SK-N-SH (cell line): ENCODE measurements around the gene PEDS1.

Source experiments
- GABPA ChIP-seq: IDR thresholded peaks from 2 replicates; pipeline ENCODE4 v1.4.0; 2012; ENCODE audit warnings: low read depth, mild to moderate bottlenecking
- POLR2AphosphoS5 ChIP-seq: IDR thresholded peaks from 2 replicates; pipeline ENCODE4 v1.6.1; 2012; ENCODE audit warnings: low read depth, low read length
- TF ChIP-seq, protein P1 (sequence below): fragments of 200-600 bp; sonication (generic); IDR thresholded peaks from 2 replicates; pipeline ENCODE4 v1.6.1; 2017; ENCODE audit warnings: antibody characterized with exemption, mild to moderate bottlenecking, moderate library complexity
- TF ChIP-seq, protein P2 (sequence below): IDR thresholded peaks from 2 replicates; pipeline ENCODE4 v1.4.0; 2012; ENCODE audit warnings: low read depth
- TF ChIP-seq, protein P3 (sequence below): IDR thresholded peaks from 2 replicates; pipeline ENCODE4 v1.6.1; 2012; ENCODE audit warnings: mild to moderate bottlenecking, low read depth, low read length, moderate library complexity

DNA sequence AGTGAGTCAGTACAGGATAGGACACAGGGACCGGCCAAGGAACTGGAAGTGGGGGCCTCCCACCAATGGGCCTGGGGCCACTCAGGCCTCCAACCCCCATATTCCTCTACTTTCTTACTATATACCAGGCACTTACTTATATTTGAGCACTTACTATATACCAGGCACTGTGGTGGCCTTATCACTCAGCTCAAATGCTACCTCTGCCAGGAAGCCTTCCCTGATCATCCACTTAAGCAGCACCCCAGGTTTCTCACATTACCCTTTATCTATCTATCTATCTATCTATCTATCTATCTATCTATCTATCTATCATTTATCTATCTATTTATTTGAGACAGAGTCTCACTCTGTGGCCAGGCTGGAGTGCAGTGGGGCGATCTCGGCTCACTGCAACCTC lies 28.2 kb downstream of the PEDS1 start:
- TF ChIP-seq, protein P1, sequence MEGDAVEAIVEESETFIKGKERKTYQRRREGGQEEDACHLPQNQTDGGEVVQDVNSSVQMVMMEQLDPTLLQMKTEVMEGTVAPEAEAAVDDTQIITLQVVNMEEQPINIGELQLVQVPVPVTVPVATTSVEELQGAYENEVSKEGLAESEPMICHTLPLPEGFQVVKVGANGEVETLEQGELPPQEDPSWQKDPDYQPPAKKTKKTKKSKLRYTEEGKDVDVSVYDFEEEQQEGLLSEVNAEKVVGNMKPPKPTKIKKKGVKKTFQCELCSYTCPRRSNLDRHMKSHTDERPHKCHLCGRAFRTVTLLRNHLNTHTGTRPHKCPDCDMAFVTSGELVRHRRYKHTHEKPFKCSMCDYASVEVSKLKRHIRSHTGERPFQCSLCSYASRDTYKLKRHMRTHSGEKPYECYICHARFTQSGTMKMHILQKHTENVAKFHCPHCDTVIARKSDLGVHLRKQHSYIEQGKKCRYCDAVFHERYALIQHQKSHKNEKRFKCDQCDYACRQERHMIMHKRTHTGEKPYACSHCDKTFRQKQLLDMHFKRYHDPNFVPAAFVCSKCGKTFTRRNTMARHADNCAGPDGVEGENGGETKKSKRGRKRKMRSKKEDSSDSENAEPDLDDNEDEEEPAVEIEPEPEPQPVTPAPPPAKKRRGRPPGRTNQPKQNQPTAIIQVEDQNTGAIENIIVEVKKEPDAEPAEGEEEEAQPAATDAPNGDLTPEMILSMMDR = no peak
- TF ChIP-seq, protein P2, sequence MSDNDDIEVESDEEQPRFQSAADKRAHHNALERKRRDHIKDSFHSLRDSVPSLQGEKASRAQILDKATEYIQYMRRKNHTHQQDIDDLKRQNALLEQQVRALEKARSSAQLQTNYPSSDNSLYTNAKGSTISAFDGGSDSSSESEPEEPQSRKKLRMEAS = no peak
- no peak for TF ChIP-seq GABPA
- TF ChIP-seq, protein P3, sequence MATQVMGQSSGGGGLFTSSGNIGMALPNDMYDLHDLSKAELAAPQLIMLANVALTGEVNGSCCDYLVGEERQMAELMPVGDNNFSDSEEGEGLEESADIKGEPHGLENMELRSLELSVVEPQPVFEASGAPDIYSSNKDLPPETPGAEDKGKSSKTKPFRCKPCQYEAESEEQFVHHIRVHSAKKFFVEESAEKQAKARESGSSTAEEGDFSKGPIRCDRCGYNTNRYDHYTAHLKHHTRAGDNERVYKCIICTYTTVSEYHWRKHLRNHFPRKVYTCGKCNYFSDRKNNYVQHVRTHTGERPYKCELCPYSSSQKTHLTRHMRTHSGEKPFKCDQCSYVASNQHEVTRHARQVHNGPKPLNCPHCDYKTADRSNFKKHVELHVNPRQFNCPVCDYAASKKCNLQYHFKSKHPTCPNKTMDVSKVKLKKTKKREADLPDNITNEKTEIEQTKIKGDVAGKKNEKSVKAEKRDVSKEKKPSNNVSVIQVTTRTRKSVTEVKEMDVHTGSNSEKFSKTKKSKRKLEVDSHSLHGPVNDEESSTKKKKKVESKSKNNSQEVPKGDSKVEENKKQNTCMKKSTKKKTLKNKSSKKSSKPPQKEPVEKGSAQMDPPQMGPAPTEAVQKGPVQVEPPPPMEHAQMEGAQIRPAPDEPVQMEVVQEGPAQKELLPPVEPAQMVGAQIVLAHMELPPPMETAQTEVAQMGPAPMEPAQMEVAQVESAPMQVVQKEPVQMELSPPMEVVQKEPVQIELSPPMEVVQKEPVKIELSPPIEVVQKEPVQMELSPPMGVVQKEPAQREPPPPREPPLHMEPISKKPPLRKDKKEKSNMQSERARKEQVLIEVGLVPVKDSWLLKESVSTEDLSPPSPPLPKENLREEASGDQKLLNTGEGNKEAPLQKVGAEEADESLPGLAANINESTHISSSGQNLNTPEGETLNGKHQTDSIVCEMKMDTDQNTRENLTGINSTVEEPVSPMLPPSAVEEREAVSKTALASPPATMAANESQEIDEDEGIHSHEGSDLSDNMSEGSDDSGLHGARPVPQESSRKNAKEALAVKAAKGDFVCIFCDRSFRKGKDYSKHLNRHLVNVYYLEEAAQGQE = no peak
- TF ChIP-seq POLR2AphosphoS5 = no peak
